Immature natural killer cell (primary cell): ENCODE results near the gene LSM4. TPM values are rescaled to one million over a fixed set of nuclear protein-coding genes. Genes with fewer than 3 reads are reported as not detected.

Experiments used
- DNase-seq, 3 donors: peaks; one replicate each; pipeline ENCODE4 v3.0.0; 2022; ENCODE audit warnings: mixed read lengths in 1 of 3
- H3K27ac Mint-ChIP-seq, 6 donors: one replicate each; pipeline ENCODE4 v1.8.0; 2020; ENCODE audit warnings: mixed read lengths in 6 of 6, mild to moderate bottlenecking in 5 of 6, inconsistent platforms in 4 of 6, moderate library complexity in 3 of 6
- H3K27me3 Mint-ChIP-seq, 3 donors: one replicate each; pipeline ENCODE4 v1.8.0; 2020 to 2021; ENCODE audit warnings: low read depth in 3 of 3, mild to moderate bottlenecking in 3 of 3, mixed read lengths in 3 of 3, moderate library complexity in 3 of 3, inconsistent platforms in 1 of 3
- H3K36me3 Mint-ChIP-seq, 3 donors: one replicate each; pipeline ENCODE4 v1.8.0; 2020; ENCODE audit warnings: mixed read lengths in 3 of 3, inconsistent platforms in 2 of 3, mild to moderate bottlenecking in 2 of 3
- H3K4me1 Mint-ChIP-seq, 2 donors: one replicate each; pipeline ENCODE4 v1.8.0; 2020; ENCODE audit warnings: inconsistent platforms in 2 of 2, mild to moderate bottlenecking in 2 of 2, mixed read lengths in 2 of 2, moderate library complexity in 1 of 2
- H3K4me3 Mint-ChIP-seq, 5 donors: one replicate each; pipeline ENCODE4 v1.8.0; 2020; ENCODE audit warnings: mild to moderate bottlenecking in 5 of 5, mixed read lengths in 5 of 5, inconsistent platforms in 3 of 5, moderate library complexity in 3 of 5
- H3K9me3 Mint-ChIP-seq, 6 donors: one replicate each; pipeline ENCODE4 v1.8.0; 2020; ENCODE audit warnings: mild to moderate bottlenecking in 6 of 6, mixed read lengths in 6 of 6, inconsistent platforms in 4 of 6, moderate library complexity in 3 of 6
- polyA plus RNA-seq, 3 donors: library from polyadenylated mRNA; unstranded; fragments of 300-500 nt; fragmentation: Illumina TruSeq; gene quantifications; one replicate each; pipeline ENCODE4 v1.2.3, GENCODE V29; 2021

LSM4 gene
- polyA plus RNA-seq, 3 donors from 2014 or later: 128 to 189 (median 178) TPM

- H3K27ac Mint-ChIP-seq: peak overlapping the region; percentile 98 to 100 (median 99)
- H3K4me3 Mint-ChIP-seq: peak overlapping the region in 4 of 5 donors; percentile 88 to 99 (median 94)
- H3K36me3 Mint-ChIP-seq: peaks cover 3 to 5% (median 4%) of the 10 kb centered on the region in 3 donors
- peaks cover 19 to 28% (median 20%) of the 10 kb centered on the region in 3 donors for H3K27me3 Mint-ChIP-seq
- no peaks in the 10 kb centered on the region for H3K9me3 Mint-ChIP-seq
- DNase-seq: no peak
- peaks cover 44 to 45% of the 10 kb centered on the region in 2 donors for H3K4me1 Mint-ChIP-seq
Observed at GRCh38 chr19:18306209-18306887, 16.5 kb downstream of the LSM4 start.

GRCh38 chr19:18304458-18305310, 18.2 kb downstream of the LSM4 start:
- peak; percentile 88 to 89 (median 89) for DNase-seq
- Mint-ChIP-seq H3K36me3 (peaks cover 3 to 5% (median 4%) of the 10 kb centered on the region in 3 donors), H3K4me1 (peaks cover 38% of the 10 kb centered on the region in 2 donors), H3K9me3 (no peaks in the 10 kb centered on the region), H3K4me3 (peak overlapping the region; percentile 86 to 99 (median 92)), H3K27me3 (peaks cover 17 to 28% (median 20%) of the 10 kb centered on the region in 3 donors), H3K27ac (peak overlapping the region; percentile 98 to 100 (median 99))

- peaks cover 17 to 28% (median 20%) of the 10 kb centered on the region in 3 donors for H3K27me3 Mint-ChIP-seq
- peak overlapping the region; percentile 98 to 100 (median 99) for H3K27ac Mint-ChIP-seq
- peak overlapping the region; percentile 86 to 99 (median 92) for H3K4me3 Mint-ChIP-seq
- H3K4me1 Mint-ChIP-seq: peaks cover 38% of the 10 kb centered on the region in 2 donors
- H3K9me3 Mint-ChIP-seq: no peaks in the 10 kb centered on the region
- DNase-seq: no peak
- H3K36me3 Mint-ChIP-seq: peaks cover 3 to 5% (median 4%) of the 10 kb centered on the region in 3 donors
Observed at GRCh38 chr19:18304208-18304457, 18.7 kb downstream of the LSM4 start.

GRCh38 chr19:18301718-18302111, 21.2 kb downstream of the LSM4 start:
- Mint-ChIP-seq H3K9me3 (no peaks in the 10 kb centered on the region), H3K27ac (peak overlapping the region; percentile 63 to 88 (median 80))

GRCh38 chr19:18300930-18301717, 21.8 kb downstream of the LSM4 start:
- Mint-ChIP-seq H3K27ac (peak overlapping the region; percentile 63 to 88 (median 80)), H3K4me3 (peak overlapping the region in 3 of 5 donors; percentile 35 to 53 (median 41)), H3K4me1 (peaks cover 31 to 35% of the 10 kb centered on the region in 2 donors), H3K36me3 (no peaks in the 10 kb centered on the region), H3K27me3 (peaks cover 17 to 28% (median 20%) of the 10 kb centered on the region in 3 donors), H3K9me3 (no peaks in the 10 kb centered on the region)
- DNase-seq: no peak

More at GRCh38 chr19:18301718-18302111, 21.2 kb downstream of the LSM4 start:
- H3K4me1 Mint-ChIP-seq: peaks cover 32 to 37% of the 10 kb centered on the region in 2 donors
- DNase-seq: no peak
- peaks cover 17 to 28% (median 20%) of the 10 kb centered on the region in 3 donors for H3K27me3 Mint-ChIP-seq
- peak overlapping the region in 4 of 5 donors; percentile 27 to 53 (median 38) for H3K4me3 Mint-ChIP-seq
- peaks cover 0 to 2% (median 0%) of the 10 kb centered on the region in 3 donors for H3K36me3 Mint-ChIP-seq

- no peak for DNase-seq
- Mint-ChIP-seq H3K4me3 (no peak overlapping the region), H3K36me3 (no peaks in the 10 kb centered on the region), H3K4me1 (peaks cover 19 to 27% of the 10 kb centered on the region in 2 donors), H3K9me3 (no peaks in the 10 kb centered on the region), H3K27ac (no peak overlapping the region), H3K27me3 (peaks cover 14 to 18% (median 16%) of the 10 kb centered on the region in 3 donors)
Observed at GRCh38 chr19:18299654-18300053, 23.2 kb downstream of the LSM4 start.

- Mint-ChIP-seq H3K4me1 (peaks cover 18 to 27% of the 10 kb centered on the region in 2 donors), H3K27ac (no peak overlapping the region), H3K27me3 (peaks cover 10 to 11% (median 10%) of the 10 kb centered on the region in 3 donors), H3K9me3 (no peaks in the 10 kb centered on the region), H3K4me3 (no peak overlapping the region), H3K36me3 (no peaks in the 10 kb centered on the region)
- DNase-seq: no peak
Observed at GRCh38 chr19:18298601-18299000, 24.3 kb downstream of the LSM4 start.

GRCh38 chr19:18297308-18297707, 25.6 kb downstream of the LSM4 start:
- Mint-ChIP-seq H3K9me3 (no peaks in the 10 kb centered on the region), H3K4me3 (no peak overlapping the region), H3K36me3 (no peaks in the 10 kb centered on the region), H3K4me1 (peaks cover 21 to 35% of the 10 kb centered on the region in 2 donors), H3K27ac (peak overlapping the region in 2 of 6 donors; percentile 67 to 77), H3K27me3 (peaks cover 8 to 10% (median 9%) of the 10 kb centered on the region in 3 donors)
- DNase-seq: no peak

GRCh38 chr19:18295034-18295451, 27.8 kb downstream of the LSM4 start:
- Mint-ChIP-seq H3K36me3 (no peaks in the 10 kb centered on the region), H3K4me1 (peaks cover 41 to 45% of the 10 kb centered on the region in 2 donors), H3K4me3 (peak overlapping the region in 2 of 5 donors; percentile 2 to 36), H3K9me3 (no peaks in the 10 kb centered on the region), H3K27ac (peak overlapping the region; percentile 93 to 99 (median 98)), H3K27me3 (peaks cover 20 to 26% (median 25%) of the 10 kb centered on the region in 3 donors)
- DNase-seq: no peak

GRCh38 chr19:18294467-18294864, 28.4 kb downstream of the LSM4 start:
- Mint-ChIP-seq H3K4me1 (peaks cover 46 to 51% of the 10 kb centered on the region in 2 donors), H3K9me3 (no peaks in the 10 kb centered on the region), H3K36me3 (no peaks in the 10 kb centered on the region)

GRCh38 chr19:18293642-18294466, 29.0 kb downstream of the LSM4 start:
- Mint-ChIP-seq H3K36me3 (no peaks in the 10 kb centered on the region), H3K27ac (peak overlapping the region; percentile 93 to 99 (median 98)), H3K4me3 (peak overlapping the region; percentile 79 to 87 (median 82)), H3K9me3 (no peaks in the 10 kb centered on the region), H3K27me3 (peaks cover 22 to 29% (median 29%) of the 10 kb centered on the region in 3 donors), H3K4me1 (peaks cover 46 to 54% of the 10 kb centered on the region in 2 donors)
- no peak for DNase-seq

More at GRCh38 chr19:18294467-18294864, 28.4 kb downstream of the LSM4 start:
- peak overlapping the region; percentile 11 to 78 (median 58) for H3K4me3 Mint-ChIP-seq
- peak; percentile 83 to 88 (median 86) for DNase-seq
- peak overlapping the region; percentile 93 to 99 (median 98) for H3K27ac Mint-ChIP-seq
- peaks cover 20 to 29% (median 29%) of the 10 kb centered on the region in 3 donors for H3K27me3 Mint-ChIP-seq

GRCh38 chr19:18292810-18293641, 29.9 kb downstream of the LSM4 start:
- Mint-ChIP-seq H3K9me3 (no peaks in the 10 kb centered on the region), H3K27me3 (peaks cover 22 to 29% (median 29%) of the 10 kb centered on the region in 3 donors), H3K4me3 (peak overlapping the region; percentile 80 to 87 (median 84)), H3K27ac (peak overlapping the region; percentile 93 to 99 (median 98)), H3K36me3 (no peaks in the 10 kb centered on the region), H3K4me1 (peaks cover 46 to 59% of the 10 kb centered on the region in 2 donors)
- DNase-seq: peak; percentile 38 to 43 (median 43)
